ENCODE measurements around the gene RAB40C.

Gene RAB40C

GRCh38 chr16:678209-678857 lies 88.5 kb downstream of the RAB40C start:
- DNase-seq, result no peak
